ENCODE data around the gene NDUFAF8. TPM values are rescaled to one million over a fixed set of nuclear protein-coding genes. Genes with fewer than 3 reads are reported as not detected.

The NDUFAF8 gene
- total RNA-seq, 1 experiment from 2014 or later: 54.1 TPM

DNA sequence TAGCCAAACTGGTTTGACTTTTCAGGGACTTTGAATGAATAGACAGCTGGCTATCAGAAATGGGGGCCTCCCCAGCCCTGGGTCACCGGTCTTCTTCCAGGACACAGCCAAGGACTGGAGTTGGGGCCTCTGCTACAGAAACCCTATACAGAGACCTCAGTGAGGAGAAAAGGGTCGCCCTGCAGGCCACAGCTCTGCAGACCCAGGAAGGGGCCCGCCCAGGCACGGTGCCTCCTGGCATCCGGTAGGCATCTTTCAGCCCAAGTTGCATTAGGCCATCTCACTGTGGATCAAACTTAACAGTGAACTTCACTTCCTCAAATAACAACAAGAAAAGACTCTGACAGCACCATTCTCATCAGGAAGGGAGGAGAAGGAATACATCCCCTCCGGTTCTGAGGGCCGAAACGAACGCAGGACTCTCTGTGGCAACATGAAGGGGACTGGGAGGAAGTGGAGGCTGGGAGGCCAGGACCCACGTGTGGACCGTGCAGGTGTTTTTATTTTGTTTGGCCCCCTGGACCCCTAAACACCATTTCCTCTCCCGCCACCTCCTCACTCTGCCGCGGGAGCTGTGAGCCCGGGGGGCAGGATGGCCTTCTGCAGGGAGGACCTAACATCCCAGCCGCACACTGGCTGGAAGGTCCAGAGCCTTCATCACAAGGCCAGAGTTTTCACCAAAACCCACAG lies 48.8 kb downstream of the NDUFAF8 start:
- DNase-seq: no peak
- H3K9me3 Mint-ChIP-seq (ENCODE audit: low read depth, unreplicated experiment): no peaks in the 10 kb centered on the region
- H3K27me3 Mint-ChIP-seq (ENCODE audit: unreplicated experiment): no peaks in the 10 kb centered on the region
- no peak overlapping the region for H3K27ac Mint-ChIP-seq (ENCODE audit: unreplicated experiment)
- no peak overlapping the region for H3K4me3 Mint-ChIP-seq (ENCODE audit: low read depth, unreplicated experiment)
- no TSS peak for BruUV-seq (replicated peaks)
- intact Hi-C loops (cut with micrococcal nuclease; ENCODE audit: unreplicated experiment): no loop called here
- H3K4me1 Mint-ChIP-seq (ENCODE audit: low read depth, unreplicated experiment): no peaks in the 10 kb centered on the region
- peaks cover 30% of the 10 kb centered on the region for H3K36me3 Mint-ChIP-seq (ENCODE audit: insufficient read depth, unreplicated experiment)
- CTCF ChIA-PET: no interaction called here
- TF ChIP-seq, protein P1, sequence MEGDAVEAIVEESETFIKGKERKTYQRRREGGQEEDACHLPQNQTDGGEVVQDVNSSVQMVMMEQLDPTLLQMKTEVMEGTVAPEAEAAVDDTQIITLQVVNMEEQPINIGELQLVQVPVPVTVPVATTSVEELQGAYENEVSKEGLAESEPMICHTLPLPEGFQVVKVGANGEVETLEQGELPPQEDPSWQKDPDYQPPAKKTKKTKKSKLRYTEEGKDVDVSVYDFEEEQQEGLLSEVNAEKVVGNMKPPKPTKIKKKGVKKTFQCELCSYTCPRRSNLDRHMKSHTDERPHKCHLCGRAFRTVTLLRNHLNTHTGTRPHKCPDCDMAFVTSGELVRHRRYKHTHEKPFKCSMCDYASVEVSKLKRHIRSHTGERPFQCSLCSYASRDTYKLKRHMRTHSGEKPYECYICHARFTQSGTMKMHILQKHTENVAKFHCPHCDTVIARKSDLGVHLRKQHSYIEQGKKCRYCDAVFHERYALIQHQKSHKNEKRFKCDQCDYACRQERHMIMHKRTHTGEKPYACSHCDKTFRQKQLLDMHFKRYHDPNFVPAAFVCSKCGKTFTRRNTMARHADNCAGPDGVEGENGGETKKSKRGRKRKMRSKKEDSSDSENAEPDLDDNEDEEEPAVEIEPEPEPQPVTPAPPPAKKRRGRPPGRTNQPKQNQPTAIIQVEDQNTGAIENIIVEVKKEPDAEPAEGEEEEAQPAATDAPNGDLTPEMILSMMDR (IDR thresholded peaks at IDR 0.05; ENCODE audit: unreplicated experiment): no peak

DNA sequence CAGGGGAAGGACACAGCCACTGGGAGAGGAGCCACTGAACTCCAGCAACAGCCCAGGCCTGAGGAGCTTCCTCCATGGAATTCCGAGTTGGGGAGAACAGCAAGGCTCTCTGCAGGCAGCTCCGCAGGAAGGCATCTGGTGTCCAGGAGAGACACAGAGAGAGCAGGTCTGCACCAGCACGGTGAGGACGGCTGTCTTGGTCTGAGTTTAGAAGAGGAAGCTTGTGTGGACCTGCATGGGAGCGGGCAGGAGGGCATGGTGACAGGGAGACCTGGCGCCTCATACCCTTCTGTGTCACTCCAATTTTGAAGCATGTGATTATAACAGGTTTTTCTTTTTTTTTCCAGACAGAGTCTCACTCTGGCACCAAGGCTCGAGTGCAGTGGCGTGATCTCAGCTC lies 49.6 kb downstream of the NDUFAF8 start:
- H3K4me1 Mint-ChIP-seq (ENCODE audit: low read depth, unreplicated experiment): no peaks in the 10 kb centered on the region
- TF ChIP-seq, protein P1 (IDR thresholded peaks at IDR 0.05; ENCODE audit: unreplicated experiment): no peak
- CTCF ChIA-PET: no interaction called here

DNA sequence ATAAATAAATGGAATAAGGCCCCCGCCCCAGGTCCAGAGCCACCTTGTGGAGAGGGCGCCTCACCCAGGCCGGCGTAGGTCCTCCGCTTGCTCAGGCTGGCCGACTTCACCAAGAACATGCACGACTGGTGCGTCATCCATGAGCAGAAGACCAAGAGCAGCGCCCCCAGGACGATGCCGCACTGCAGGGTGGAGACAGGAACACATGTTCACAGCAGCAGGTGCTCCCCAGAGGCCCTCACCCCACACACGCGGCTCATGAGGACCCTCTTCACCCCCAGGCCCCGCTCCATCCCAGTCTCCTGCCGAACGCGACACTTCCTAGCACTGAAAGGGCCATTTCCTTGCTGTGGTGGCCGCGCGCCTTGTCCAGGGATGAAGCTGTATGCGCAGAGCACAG lies 50.5 kb downstream of the NDUFAF8 start:
- H3K4me1 Mint-ChIP-seq (ENCODE audit: low read depth, unreplicated experiment): no peaks in the 10 kb centered on the region
- intact Hi-C loops (cut with micrococcal nuclease; ENCODE audit: unreplicated experiment): loop anchor here (10.0 kb wide), 1 partner anchor 195 kb away; no protein-coding TSS in a partner anchor
- H3K4me3 Mint-ChIP-seq (ENCODE audit: low read depth, unreplicated experiment): no peak overlapping the region
- H3K27me3 Mint-ChIP-seq (ENCODE audit: unreplicated experiment): no peaks in the 10 kb centered on the region
- TF ChIP-seq, protein P1 (IDR thresholded peaks at IDR 0.05; ENCODE audit: unreplicated experiment): no peak
- CTCF ChIA-PET: no interaction called here
- no peak overlapping the region for H3K27ac Mint-ChIP-seq (ENCODE audit: unreplicated experiment)
- BruUV-seq (replicated peaks): no TSS peak
- no peak for DNase-seq
- peaks cover 34% of the 10 kb centered on the region for H3K36me3 Mint-ChIP-seq (ENCODE audit: insufficient read depth, unreplicated experiment)
- no peaks in the 10 kb centered on the region for H3K9me3 Mint-ChIP-seq (ENCODE audit: low read depth, unreplicated experiment)

More for the DNA sequence above, 49.6 kb downstream of the NDUFAF8 start:
- Mint-ChIP-seq H3K36me3 (ENCODE audit: insufficient read depth, unreplicated experiment) (peaks cover 25% of the 10 kb centered on the region), H3K4me3 (ENCODE audit: low read depth, unreplicated experiment) (no peak overlapping the region), H3K9me3 (ENCODE audit: low read depth, unreplicated experiment) (no peaks in the 10 kb centered on the region), H3K27me3 (ENCODE audit: unreplicated experiment) (no peaks in the 10 kb centered on the region), H3K27ac (ENCODE audit: unreplicated experiment) (no peak overlapping the region)
- no peak for DNase-seq
- intact Hi-C loops (cut with micrococcal nuclease; ENCODE audit: unreplicated experiment): no loop called here
- no TSS peak for BruUV-seq (replicated peaks)

DNA sequence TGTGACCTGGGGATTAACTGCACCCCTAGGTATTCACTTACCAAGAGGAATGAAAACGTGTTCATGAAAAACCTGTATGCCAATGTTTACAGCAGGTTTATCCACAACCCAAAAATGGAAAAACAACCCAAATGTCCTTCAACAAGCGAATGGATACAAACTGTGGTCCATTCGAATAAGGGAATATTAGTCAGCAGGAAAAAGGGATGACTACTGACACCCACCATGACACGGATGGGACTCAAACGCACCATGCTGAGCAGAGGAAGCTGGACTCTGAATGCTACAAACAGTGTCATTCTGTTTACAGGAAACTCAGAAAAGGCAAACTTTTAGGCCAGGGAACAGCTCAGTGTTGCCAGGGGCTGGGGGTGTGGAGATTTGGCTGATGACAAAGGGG lies 51.1 kb downstream of the NDUFAF8 start:
- peaks cover 40% of the 10 kb centered on the region for H3K36me3 Mint-ChIP-seq (ENCODE audit: insufficient read depth, unreplicated experiment)
- no peak overlapping the region for H3K4me3 Mint-ChIP-seq (ENCODE audit: low read depth, unreplicated experiment)
- BruUV-seq (replicated peaks): no TSS peak
- no peaks in the 10 kb centered on the region for H3K27me3 Mint-ChIP-seq (ENCODE audit: unreplicated experiment)
- H3K27ac Mint-ChIP-seq (ENCODE audit: unreplicated experiment): no peak overlapping the region
- intact Hi-C loops (cut with micrococcal nuclease; ENCODE audit: unreplicated experiment): loop anchor here (10.0 kb wide), 1 partner anchor 195 kb away; no protein-coding TSS in a partner anchor
- DNase-seq: no peak
- CTCF ChIA-PET: no interaction called here
- peaks cover under 1% of the 10 kb centered on the region for H3K4me1 Mint-ChIP-seq (ENCODE audit: low read depth, unreplicated experiment)
- TF ChIP-seq, protein P1 (IDR thresholded peaks at IDR 0.05; ENCODE audit: unreplicated experiment): no peak
- no peaks in the 10 kb centered on the region for H3K9me3 Mint-ChIP-seq (ENCODE audit: low read depth, unreplicated experiment)

Other genes starting within 250 kb of the NDUFAF8 start
- gene CHMP6, start 247.5 kb upstream of the NDUFAF8 start, total RNA-seq (2022): 25.5 and 27.9 TPM in 2 replicates
- 58.0 and 58.8 TPM in 2 replicates for gene BAIAP2, start 204.2 kb upstream of the NDUFAF8 start, total RNA-seq (2022)
- gene PVALEF, start 73.8 kb upstream of the NDUFAF8 start, total RNA-seq (2022): not detected in 2 replicates
- 0.71 TPM in 1 of 2 replicates, not detected in the other for gene AATK, start 73.1 kb upstream of the NDUFAF8 start, total RNA-seq (2022)
- gene CEP131, start 16.4 kb upstream of the NDUFAF8 start, total RNA-seq (2022): 25.2 and 28.2 TPM in 2 replicates
- 37.0 and 38.6 TPM in 2 replicates for gene TEPSIN, start 263 bp upstream of the NDUFAF8 start, total RNA-seq (2022)
- 120 and 121 TPM in 2 replicates for gene SLC38A10, start 56.0 kb downstream of the NDUFAF8 start, total RNA-seq (2022)
- 0.17 and 0.27 TPM in 2 replicates for gene BAHCC1, start 156.1 kb downstream of the NDUFAF8 start, total RNA-seq (2022)

Data from Calu3 (cell line).